ENCODE measurements around the gene OVOL2.
"Not testable (repeated sequence)": the region's sequence is repeated elsewhere in the genome, so short reads cannot be mapped to it uniquely, and the experiment has no call there.

Gene OVOL2

DNA sequence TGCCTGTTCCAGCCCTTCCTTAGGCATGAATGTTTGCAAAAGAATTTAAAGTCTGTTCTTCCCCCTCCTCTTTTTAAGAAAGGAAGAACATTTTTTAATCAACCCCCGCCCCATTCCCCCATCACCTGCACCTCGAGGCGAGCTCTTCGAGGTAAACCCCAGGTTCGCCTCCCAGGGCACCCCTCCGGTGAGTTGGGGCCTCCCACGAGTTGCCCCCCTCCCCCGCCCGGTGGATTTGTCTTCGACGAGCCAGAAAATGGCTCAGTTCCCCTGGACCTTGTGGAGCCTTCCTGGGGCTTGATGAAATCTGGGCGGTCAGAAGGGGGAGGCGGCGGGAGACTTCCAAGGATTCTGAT is 256 bp upstream of the OVOL2 start:
- no peak for DNase-seq (ENCODE audit: low read depth)

- DNase-seq (ENCODE audit: low read depth) = no peak
These were observed 1.3 kb downstream of the OVOL2 start for GRCh38 chr20:18056174-18057100.

GRCh38 chr20:18055261-18055660 is 2.5 kb downstream of the OVOL2 start:
- DNase-seq (ENCODE audit: low read depth) = no peak

GRCh38 chr20:18052856-18053255 is 4.9 kb downstream of the OVOL2 start:
- DNase-seq (ENCODE audit: low read depth) = no peak

DNA sequence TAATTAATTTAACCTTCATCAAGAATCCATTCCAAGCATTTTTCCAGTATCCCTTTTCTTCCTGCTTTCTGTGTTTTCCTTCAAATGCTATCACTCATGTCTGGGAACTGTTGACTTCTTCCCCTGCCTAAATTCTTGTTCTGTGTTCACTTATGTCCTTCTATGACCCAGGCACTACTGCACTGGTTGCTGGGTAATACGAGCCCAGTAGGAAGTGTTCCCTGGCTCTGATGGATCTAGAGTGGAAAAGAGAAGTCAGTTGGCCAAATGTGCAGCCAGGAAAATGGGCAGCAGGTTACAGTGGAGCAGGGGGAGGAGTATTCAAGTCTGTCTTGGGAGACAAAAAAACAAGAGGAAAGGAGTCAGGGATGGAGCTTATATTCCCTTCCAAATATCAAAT is 7.1 kb downstream of the OVOL2 start:
- DNase-seq (ENCODE audit: low read depth) = no peak

DNA sequence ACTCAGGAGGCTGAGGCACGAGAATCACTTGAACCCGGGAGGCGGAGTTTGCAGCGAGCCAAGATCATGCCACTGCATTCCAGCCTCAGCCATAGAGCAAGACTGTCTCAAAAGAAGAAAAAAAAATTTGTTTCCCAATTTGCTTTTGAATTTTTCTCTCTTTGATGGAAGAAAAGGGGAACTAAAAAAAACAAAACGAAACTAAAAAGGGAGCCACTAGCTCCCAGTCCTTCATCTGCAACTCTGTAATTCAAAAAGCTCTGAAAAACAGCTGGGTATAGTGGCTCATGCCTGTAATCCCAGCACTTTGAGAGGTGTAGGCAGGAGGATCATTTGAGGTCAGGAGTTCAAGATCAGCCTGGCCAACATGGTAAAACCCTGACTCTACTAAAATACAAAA is 9.5 kb downstream of the OVOL2 start:
- no peak for DNase-seq (ENCODE audit: low read depth)

DNA sequence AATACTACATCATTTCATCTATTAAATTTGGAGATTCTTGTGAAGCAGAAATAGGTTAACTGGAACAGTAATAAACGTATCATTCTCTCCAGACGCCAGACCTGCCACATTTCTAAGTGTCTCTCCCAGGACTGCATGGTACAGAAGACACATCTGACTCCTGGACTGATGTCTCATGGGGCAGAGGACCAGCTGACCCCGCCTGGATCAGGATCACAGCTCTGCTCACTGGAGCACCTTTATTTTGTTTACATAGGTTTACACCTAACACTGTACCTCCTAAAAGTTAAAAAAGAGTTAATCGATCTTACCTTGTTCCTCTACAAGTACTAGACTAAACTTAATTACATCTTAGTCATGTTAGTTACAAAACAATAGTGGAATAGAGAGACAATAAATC is 11.2 kb downstream of the OVOL2 start:
- no peak for DNase-seq (ENCODE audit: low read depth)

DNA sequence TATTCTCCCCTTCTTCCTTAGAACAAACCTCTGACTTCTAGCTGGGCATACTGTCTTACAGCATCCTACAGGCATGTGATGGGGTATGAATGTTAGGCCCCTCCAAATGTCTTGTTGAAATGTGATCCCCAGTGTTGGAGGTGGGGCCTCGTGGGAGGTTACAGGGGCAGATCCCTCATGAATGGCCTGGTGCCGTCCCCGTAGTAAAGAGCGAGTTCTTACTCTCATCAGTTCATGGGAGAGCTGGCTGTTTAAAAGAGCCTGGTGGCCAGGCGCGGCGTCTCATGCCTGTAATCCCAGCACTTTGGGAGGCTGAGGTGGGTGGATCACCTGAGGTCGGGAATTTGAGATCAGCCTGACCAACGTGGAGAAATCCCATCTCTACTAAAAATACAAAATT is 15.5 kb downstream of the OVOL2 start:
- no peak for DNase-seq (ENCODE audit: low read depth)

DNA sequence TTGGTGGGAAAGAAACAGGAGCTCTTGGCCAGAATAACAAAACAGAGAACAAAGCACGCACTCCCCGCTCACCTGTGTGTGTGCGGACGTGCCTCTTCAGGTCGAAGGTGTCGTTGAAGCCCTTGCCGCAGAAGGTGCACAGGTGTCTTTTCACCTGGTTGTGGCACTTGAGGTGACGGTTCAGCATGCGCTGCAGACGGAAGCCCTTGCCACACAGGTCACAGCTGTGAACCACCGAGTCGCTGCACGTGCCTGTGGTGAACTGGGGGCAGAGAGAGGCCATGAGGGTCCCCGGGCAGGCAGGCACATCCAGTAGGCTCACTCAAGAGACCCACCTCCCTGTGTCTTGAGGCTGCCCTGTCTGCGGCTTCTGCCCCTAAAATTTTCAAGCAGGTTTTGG is 16.3 kb downstream of the OVOL2 start:
- no peak for DNase-seq (ENCODE audit: low read depth)

DNA sequence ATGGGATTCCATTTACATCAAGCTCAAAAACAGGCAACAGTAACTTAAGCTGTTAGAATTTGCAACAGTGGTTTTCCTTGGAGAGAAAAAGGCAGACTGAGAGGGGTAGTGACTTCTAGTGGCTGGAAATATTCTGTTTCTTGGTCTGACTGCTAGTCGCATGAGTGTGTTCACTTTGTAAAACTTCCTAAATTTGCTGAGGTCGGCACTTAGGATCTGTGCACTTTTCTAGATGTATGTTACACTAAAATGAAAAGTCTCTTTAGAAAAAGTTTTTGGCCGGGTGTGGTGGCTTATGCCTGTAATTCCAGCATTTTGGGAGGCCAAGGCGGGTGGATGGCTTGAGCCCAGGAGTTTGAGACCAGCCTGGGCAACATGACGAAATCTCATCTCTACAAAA is 18.7 kb downstream of the OVOL2 start:
- DNase-seq (ENCODE audit: low read depth) = no peak

DNA sequence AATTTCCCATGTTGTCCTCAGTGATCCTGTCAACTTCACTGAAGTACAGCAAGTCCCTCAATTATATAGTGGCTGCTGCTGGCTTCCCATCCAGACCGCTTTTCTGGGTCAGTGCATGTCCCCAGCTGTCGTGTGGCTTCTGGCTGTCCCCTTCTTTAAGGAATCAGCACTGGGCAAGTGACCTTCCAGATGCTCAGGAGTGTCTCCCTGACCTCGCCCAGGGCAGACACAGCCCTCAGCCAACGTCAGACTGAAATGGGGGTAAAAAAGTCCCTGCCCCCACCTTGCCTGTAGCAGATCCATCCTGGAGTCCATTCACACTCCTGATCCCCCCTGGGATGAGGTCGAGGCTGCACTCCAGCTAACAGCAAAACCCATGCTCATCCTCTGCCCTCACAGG is 23.7 kb downstream of the OVOL2 start:
- no peak for DNase-seq (ENCODE audit: low read depth)

GRCh38 chr20:18032977-18033892 is 24.5 kb downstream of the OVOL2 start:
- no peak for DNase-seq (ENCODE audit: low read depth)

GRCh38 chr20:18031888-18032509 is 25.7 kb downstream of the OVOL2 start:
- no peak for DNase-seq (ENCODE audit: low read depth)

GRCh38 chr20:18031050-18031449 is 26.7 kb downstream of the OVOL2 start:
- no peak for DNase-seq (ENCODE audit: low read depth)

GRCh38 chr20:18030020-18030419 is 27.7 kb downstream of the OVOL2 start:
- no peak for DNase-seq (ENCODE audit: low read depth)

GRCh38 chr20:18027011-18027410 is 30.7 kb downstream of the OVOL2 start:
- not testable (repeated sequence) for DNase-seq (ENCODE audit: low read depth)

DNA sequence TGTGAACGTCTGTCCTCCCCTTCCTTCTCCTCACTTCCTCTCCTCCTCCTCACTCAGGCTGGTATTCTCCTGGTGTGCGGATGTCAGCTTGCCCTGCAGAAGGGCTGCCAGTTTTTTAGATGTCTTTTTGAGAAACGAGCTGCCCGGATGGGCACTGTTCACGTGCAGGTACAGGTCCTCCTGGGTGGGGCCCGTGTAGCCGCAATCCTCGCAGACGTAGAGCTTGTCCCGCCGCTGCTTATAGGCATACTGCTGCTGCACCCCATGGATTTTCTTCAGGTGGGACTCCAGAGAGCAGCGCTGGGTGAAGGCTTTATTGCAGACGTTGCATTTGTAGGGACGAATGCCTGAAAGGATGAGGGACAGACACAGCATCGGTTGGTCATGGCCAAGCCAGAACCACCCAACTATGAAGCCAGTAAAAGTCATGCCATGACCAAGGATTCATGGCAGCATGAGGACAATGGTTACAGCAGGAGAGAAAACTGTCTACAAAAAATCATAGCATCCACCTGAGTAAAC is 33.0 kb downstream of the OVOL2 start:
- no peak for DNase-seq (ENCODE audit: low read depth)

GRCh38 chr20:18020931-18021330 is 36.8 kb downstream of the OVOL2 start:
- DNase-seq (ENCODE audit: low read depth) = no peak

- DNase-seq (ENCODE audit: low read depth) = no peak
These were observed 38.6 kb downstream of the OVOL2 start for GRCh38 chr20:18019068-18019467.

GRCh38 chr20:18018100-18018499 is 39.6 kb downstream of the OVOL2 start:
- no peak for DNase-seq (ENCODE audit: low read depth)

GRCh38 chr20:18016772-18017171 is 40.9 kb downstream of the OVOL2 start:
- DNase-seq (ENCODE audit: low read depth) = no peak

GRCh38 chr20:18014411-18014810 is 43.3 kb downstream of the OVOL2 start:
- DNase-seq (ENCODE audit: low read depth) = no peak
